Duodenal mucosa (tissue), 2 donors: ENCODE data around the gene TXLNB.

ENCODE experiments used
- H3K27ac ChIP-seq: one replicate; pipeline ENCODE4 v1.7.0; 2013; ENCODE audit warnings: low read depth, low read length
- H3K27me3 ChIP-seq, 2 donors: one replicate each; pipeline ENCODE4 v1.7.0; 2013; ENCODE audit warnings: low read length in 2 of 2, control low read depth in 1 of 2; ENCODE audit not compliant: insufficient read depth in 2 of 2, control insufficient read depth in 1 of 2
- H3K36me3 ChIP-seq, 2 donors: one replicate each; pipeline ENCODE4 v1.7.0; 2013; ENCODE audit warnings: low read length in 2 of 2, control low read depth in 1 of 2; ENCODE audit not compliant: insufficient read depth in 2 of 2, control insufficient read depth in 1 of 2
- H3K4me1 ChIP-seq, 2 donors: one replicate each; pipeline ENCODE4 v1.7.0; 2013; ENCODE audit warnings: low read length in 2 of 2, control low read depth in 1 of 2; ENCODE audit not compliant: insufficient read depth in 2 of 2, control insufficient read depth in 1 of 2
- H3K4me3 ChIP-seq, 2 donors: one replicate each; pipeline ENCODE4 v1.7.0; 2013; ENCODE audit warnings: low read length in 2 of 2, low read depth in 1 of 2
- H3K9ac ChIP-seq, 2 donors: one replicate each; pipeline ENCODE4 v1.7.0; 2013; ENCODE audit warnings: low read length in 2 of 2, low read depth in 1 of 2
- H3K9me3 ChIP-seq, 2 donors: one replicate each; pipeline ENCODE4 v1.7.0; 2013; ENCODE audit warnings: low read length in 2 of 2, control low read depth in 1 of 2; ENCODE audit not compliant: control insufficient read depth in 1 of 2

Gene TXLNB

GRCh38 chr6:139313229-139313628, 21.4 kb upstream of the TXLNB start:
- Histone ChIP-seq H3K27ac (no peak overlapping the region), H3K4me1 (peaks cover 7 to 11% of the 10 kb centered on the region in 2 donors), H3K9me3 (no peaks in the 10 kb centered on the region), H3K9ac (no peak overlapping the region), H3K4me3 (no peak overlapping the region), H3K27me3 (no peaks in the 10 kb centered on the region), H3K36me3 (no peaks in the 10 kb centered on the region)

GRCh38 chr6:139311831-139312230, 20.0 kb upstream of the TXLNB start:
- H3K27ac ChIP-seq: no peak overlapping the region
- H3K4me3 ChIP-seq: no peak overlapping the region
- no peaks in the 10 kb centered on the region for H3K27me3 ChIP-seq
- H3K9ac ChIP-seq: no peak overlapping the region
- peaks cover 7 to 15% of the 10 kb centered on the region in 2 donors for H3K4me1 ChIP-seq
- no peaks in the 10 kb centered on the region for H3K9me3 ChIP-seq
- no peaks in the 10 kb centered on the region for H3K36me3 ChIP-seq

- Histone ChIP-seq H3K4me1 (peaks cover 15 to 25% of the 10 kb centered on the region in 2 donors), H3K27ac (no peak overlapping the region), H3K9ac (no peak overlapping the region), H3K27me3 (no peaks in the 10 kb centered on the region), H3K9me3 (no peaks in the 10 kb centered on the region), H3K36me3 (no peaks in the 10 kb centered on the region), H3K4me3 (no peak overlapping the region)
Observed at GRCh38 chr6:139308936-139309603, 17.3 kb upstream of the TXLNB start.

- no peaks in the 10 kb centered on the region for H3K9me3 ChIP-seq
- no peaks in the 10 kb centered on the region for H3K27me3 ChIP-seq
- no peak overlapping the region for H3K27ac ChIP-seq
- H3K4me3 ChIP-seq: no peak overlapping the region
- H3K36me3 ChIP-seq: no peaks in the 10 kb centered on the region
- peaks cover 15 to 25% of the 10 kb centered on the region in 2 donors for H3K4me1 ChIP-seq
- no peak overlapping the region for H3K9ac ChIP-seq
Observed at GRCh38 chr6:139308286-139308916, 16.6 kb upstream of the TXLNB start.

- H3K9me3 ChIP-seq: no peaks in the 10 kb centered on the region
- H3K4me1 ChIP-seq: peaks cover 15 to 25% of the 10 kb centered on the region in 2 donors
- H3K9ac ChIP-seq: no peak overlapping the region
- no peak overlapping the region for H3K4me3 ChIP-seq
- H3K27me3 ChIP-seq: no peaks in the 10 kb centered on the region
- H3K27ac ChIP-seq: no peak overlapping the region
- no peaks in the 10 kb centered on the region for H3K36me3 ChIP-seq
Observed at GRCh38 chr6:139306291-139306981, 14.6 kb upstream of the TXLNB start.

GRCh38 chr6:139303185-139303584, 11.4 kb upstream of the TXLNB start:
- Histone ChIP-seq H3K27me3 (no peaks in the 10 kb centered on the region), H3K9me3 (no peaks in the 10 kb centered on the region), H3K9ac (no peak overlapping the region), H3K4me1 (peaks cover 8 to 13% of the 10 kb centered on the region in 2 donors), H3K27ac (no peak overlapping the region), H3K4me3 (no peak overlapping the region), H3K36me3 (no peaks in the 10 kb centered on the region)

- Histone ChIP-seq H3K9ac (no peak overlapping the region), H3K9me3 (no peaks in the 10 kb centered on the region), H3K27ac (no peak overlapping the region), H3K27me3 (no peaks in the 10 kb centered on the region), H3K4me3 (no peak overlapping the region), H3K4me1 (no peaks in the 10 kb centered on the region), H3K36me3 (no peaks in the 10 kb centered on the region)
Observed at GRCh38 chr6:139297921-139298320, 6.1 kb upstream of the TXLNB start.

GRCh38 chr6:139296927-139297326, 5.1 kb upstream of the TXLNB start:
- Histone ChIP-seq H3K9me3 (no peaks in the 10 kb centered on the region), H3K9ac (no peak overlapping the region), H3K36me3 (no peaks in the 10 kb centered on the region), H3K4me3 (no peak overlapping the region), H3K27ac (no peak overlapping the region), H3K4me1 (peaks cover 6 to 7% of the 10 kb centered on the region in 2 donors), H3K27me3 (no peaks in the 10 kb centered on the region)

GRCh38 chr6:139295901-139296300, 4.1 kb upstream of the TXLNB start:
- H3K4me1 ChIP-seq: peaks cover 6 to 12% of the 10 kb centered on the region in 2 donors
- no peak overlapping the region for H3K4me3 ChIP-seq
- no peaks in the 10 kb centered on the region for H3K27me3 ChIP-seq
- H3K27ac ChIP-seq: no peak overlapping the region
- H3K9me3 ChIP-seq: no peaks in the 10 kb centered on the region
- no peak overlapping the region for H3K9ac ChIP-seq
- no peaks in the 10 kb centered on the region for H3K36me3 ChIP-seq

GRCh38 chr6:139294090-139294489, 2.3 kb upstream of the TXLNB start:
- Histone ChIP-seq H3K27ac (no peak overlapping the region), H3K9me3 (no peaks in the 10 kb centered on the region), H3K4me1 (peaks cover 6 to 23% of the 10 kb centered on the region in 2 donors), H3K4me3 (no peak overlapping the region), H3K27me3 (no peaks in the 10 kb centered on the region), H3K36me3 (no peaks in the 10 kb centered on the region), H3K9ac (no peak overlapping the region)
